H1 (cell line): ENCODE measurements around the gene PPP4R4. TPM values are rescaled to one million over a fixed set of nuclear protein-coding genes. Genes with fewer than 3 reads are reported as not detected.

Experiments
- CTCF ChIA-PET: fragments of 300-600 bp; sonication (Branson Sonifier 250); formaldehyde crosslinking; loops from one replicate; lab custom pipeline; 2021; ENCODE audit not compliant: partially characterized antibody; lab: Charles Lee
- POLR2A ChIA-PET: fragments of 300-600 bp; sonication (Branson Sonifier 250); formaldehyde crosslinking; loops from one replicate; lab custom pipeline; 2021; ENCODE audit warnings: inconsistent platforms; ENCODE audit not compliant: partially characterized antibody; lab: Charles Lee
- DNase-seq, 2 experiments: peaks; one replicate each; pipeline versions ENCODE4 v3.0.0 to v3.0.0-alpha.2; 2010 to 2022; ENCODE audit warnings: low spot score in 2 of 2, low read depth in 1 of 2, mixed read lengths in 1 of 2
- FAIRE-seq: peaks from 2 replicates; lab custom pipeline; 2011; peaks lifted over from hg19 to GRCh38; lab: Jason Lieb, UNC
- H2AFZ ChIP-seq: 2 replicates; pipeline ENCODE4 v1.8.1; 2012; ENCODE audit warnings: low read length, inconsistent platforms
- H2AK5ac ChIP-seq: 2 replicates; pipeline ENCODE4 v1.6.1; 2013; ENCODE audit warnings: low read depth, low read length
- H2BK120ac ChIP-seq: replicated peaks from 2 replicates; pipeline ENCODE3; 2013; ENCODE audit warnings: low read depth, low read length, inconsistent platforms
- H2BK12ac ChIP-seq: 2 replicates; pipeline ENCODE4 v1.6.1; 2013; ENCODE audit warnings: low read depth, low read length
- H2BK15ac ChIP-seq: 2 replicates; pipeline ENCODE4 v1.6.1; 2013; ENCODE audit warnings: low read length
- H2BK20ac ChIP-seq: 2 replicates; pipeline ENCODE4 v1.6.1; 2013; ENCODE audit warnings: low read length
- H2BK5ac ChIP-seq: 2 replicates; pipeline ENCODE4 v1.6.1; 2013; ENCODE audit warnings: low read depth, low read length
- H3K14ac ChIP-seq: 2 replicates; pipeline ENCODE4 v1.6.1; 2013; ENCODE audit warnings: inconsistent platforms; ENCODE audit not compliant: insufficient read length
- H3K18ac ChIP-seq: 2 replicates; pipeline ENCODE4 v1.6.1; 2013; ENCODE audit warnings: low read length; ENCODE audit errors: extremely low read depth
- H3K23ac ChIP-seq: 2 replicates; pipeline ENCODE4 v1.6.1; 2013; ENCODE audit warnings: inconsistent platforms; ENCODE audit not compliant: insufficient read length
- H3K23me2 ChIP-seq: 2 replicates; pipeline ENCODE4 v1.6.1; 2013; ENCODE audit warnings: low read depth, low read length
- H3K27ac ChIP-seq: 2 replicates; pipeline ENCODE4 v1.6.1; 2011; ENCODE audit warnings: low read depth, low read length, inconsistent platforms
- H3K27me3 ChIP-seq, 4 experiments: replicated peaks in 1 of 4; 1 replicate in 1 of 4; 2 replicates in 3 of 4; pipeline versions ENCODE4 v1.6.1 to v1.8.1; 2011 to 2013; ENCODE audit warnings: low read length in 3 of 4, mild to moderate bottlenecking in 3 of 4, inconsistent platforms in 2 of 4, mixed read lengths in 2 of 4, moderate library complexity in 1 of 4; ENCODE audit not compliant: control insufficient read depth in 3 of 4, insufficient read depth in 3 of 4; ENCODE audit errors: extremely low read depth in 1 of 4
- H3K36me3 ChIP-seq, 4 experiments: 2 replicates each; pipeline versions ENCODE4 v1.6.1 to v1.8.1; 2011 to 2013; ENCODE audit warnings: mild to moderate bottlenecking in 4 of 4, low read length in 3 of 4, moderate library complexity in 2 of 4, control low read depth in 1 of 4, inconsistent platforms in 1 of 4; ENCODE audit not compliant: insufficient read depth in 4 of 4, control insufficient read depth in 2 of 4
- H3K4ac ChIP-seq: replicated peaks from 2 replicates; pipeline ENCODE3; 2013; ENCODE audit warnings: low read length, low read depth, mixed read lengths, inconsistent platforms; ENCODE audit not compliant: insufficient read length
- H3K4me1 ChIP-seq, 4 experiments: replicated peaks in 1 of 4; 1 replicate in 1 of 4; 2 replicates in 3 of 4; pipeline versions ENCODE4 v1.6.1 to v1.8.1; 2011 to 2013; ENCODE audit warnings: low read length in 3 of 4, inconsistent platforms in 2 of 4, mixed read lengths in 1 of 4; ENCODE audit not compliant: insufficient read depth in 4 of 4, control insufficient read depth in 3 of 4
- H3K4me2 ChIP-seq, 2 experiments: 2 replicates each; pipeline versions ENCODE4 v1.6.1 to v1.8.1; 2011 to 2013; ENCODE audit warnings: low read depth in 2 of 2, low read length in 2 of 2, control low read depth in 1 of 2, inconsistent platforms in 1 of 2, mild to moderate bottlenecking in 1 of 2; ENCODE audit not compliant: insufficient read depth in 1 of 2
- H3K4me3 ChIP-seq, 4 experiments: fragments of 200-600, 300-600 bp in 1 of 4; sonication (generic), shearing (Covaris generic), sonication (Bioruptor Twin) in 1 of 4; 2 replicates each; pipeline versions ENCODE4 v1.5.1 to v1.8.1; 2011 to 2016; ENCODE audit warnings: low read length in 4 of 4, low read depth in 3 of 4, control low read depth in 2 of 4, inconsistent platforms in 2 of 4, mild to moderate bottlenecking in 2 of 4, mixed read lengths in 1 of 4, moderate library complexity in 1 of 4; ENCODE audit not compliant: insufficient read depth in 2 of 4; ENCODE audit errors: extremely low read depth in 1 of 4
- H3K56ac ChIP-seq: replicated peaks from 2 replicates; pipeline ENCODE3; 2013; ENCODE audit warnings: low read depth, mild to moderate bottlenecking, mixed read lengths, low read length, inconsistent platforms; ENCODE audit not compliant: insufficient read length
- H3K79me1 ChIP-seq: 2 replicates; pipeline ENCODE4 v1.6.1; 2013; ENCODE audit warnings: low read depth, low read length, control low read depth
- H3K79me2 ChIP-seq, 2 experiments: 2 replicates each; pipeline versions ENCODE4 v1.6.1 to v1.8.1; 2012 to 2013; ENCODE audit warnings: low read length in 2 of 2, mild to moderate bottlenecking in 2 of 2, inconsistent platforms in 1 of 2; ENCODE audit not compliant: insufficient read depth in 2 of 2, control insufficient read depth in 1 of 2
- H3K9ac ChIP-seq, 4 experiments: replicated peaks in 1 of 4; 1 replicate in 1 of 4; 2 replicates in 3 of 4; pipeline versions ENCODE4 v1.6.1 to v1.8.1; 2011 to 2013; ENCODE audit warnings: low read depth in 3 of 4, low read length in 3 of 4, control low read depth in 2 of 4, mild to moderate bottlenecking in 2 of 4, moderate library complexity in 2 of 4, inconsistent platforms in 1 of 4; ENCODE audit errors: extremely low read depth in 1 of 4
- H3K9me3 ChIP-seq, 2 experiments: 2 replicates each; pipeline versions ENCODE4 v1.6.1 to v1.8.1; 2012 to 2013; ENCODE audit warnings: mild to moderate bottlenecking in 2 of 2, moderate library complexity in 2 of 2, control low read depth in 1 of 2, inconsistent platforms in 1 of 2, low read depth in 1 of 2, low read length in 1 of 2, mixed read lengths in 1 of 2; ENCODE audit not compliant: insufficient read depth in 2 of 2
- H4K20me1 ChIP-seq, 2 experiments: replicated peaks in 1 of 2; 2 replicates each; pipeline versions ENCODE3 to v1.8.1; 2011 to 2013; ENCODE audit warnings: inconsistent platforms in 2 of 2, low read length in 2 of 2, mild to moderate bottlenecking in 1 of 2; ENCODE audit not compliant: insufficient read depth in 2 of 2, control insufficient read depth in 1 of 2
- H4K5ac ChIP-seq: 2 replicates; pipeline ENCODE4 v1.6.1; 2013; ENCODE audit warnings: low read length, low read depth, mixed read lengths, inconsistent platforms; ENCODE audit not compliant: insufficient read length
- H4K8ac ChIP-seq: 2 replicates; pipeline ENCODE4 v1.8.0; 2013; ENCODE audit warnings: mild to moderate bottlenecking, moderate library complexity, low read length, inconsistent platforms; ENCODE audit not compliant: insufficient read depth; ENCODE audit errors: extremely low read depth
- H4K91ac ChIP-seq: replicated peaks from 2 replicates; pipeline ENCODE3; 2013; ENCODE audit warnings: low read length, mixed read lengths, inconsistent platforms; ENCODE audit not compliant: insufficient read length
- BACH1 ChIP-seq: IDR thresholded peaks from 2 replicates; pipeline ENCODE4 v1.6.1; 2012; ENCODE audit warnings: low read length, improper control_type of control experiment
- EP300 ChIP-seq, 2 experiments: IDR thresholded peaks; 1 replicate in 1 of 2; 2 replicates in 1 of 2; pipeline ENCODE4 v1.6.1; 2011 to 2012; ENCODE audit warnings: low read depth in 2 of 2, low read length in 2 of 2, mild to moderate bottlenecking in 2 of 2, borderline replicate concordance in 1 of 2, inconsistent platforms in 1 of 2, moderate library complexity in 1 of 2
- NRF1 ChIP-seq: IDR thresholded peaks from 2 replicates; pipeline ENCODE4 v1.6.1; 2011; ENCODE audit warnings: mild to moderate bottlenecking, low read depth, low read length, improper control_type of control experiment
- PHF8 ChIP-seq: fragments of 200-600 bp; sonication (generic); conservative IDR thresholded peaks from 2 replicates; pipeline ENCODE4 v1.7.1; 2012; ENCODE audit warnings: low read depth, mild to moderate bottlenecking, inconsistent platforms, low read length, moderate library complexity
- TEAD4 ChIP-seq: IDR thresholded peaks from 2 replicates; pipeline ENCODE4 v1.6.1; 2012; ENCODE audit warnings: low read depth, low read length, inconsistent platforms, mixed read lengths
- WGBS, 2 experiments: shearing (Covaris generic) in 1 of 2; methylation state at CpG; one replicate each; pipeline versions ENCODE4 v1.1.6 to v1.1.7; 2013 to 2015; ENCODE audit warnings: low lambda C conversion rate in 2 of 2, mixed read lengths in 2 of 2, inconsistent platforms in 1 of 2, low coverage in 1 of 2, missing lambda C conversion rate in 1 of 2; ENCODE audit not compliant: insufficient replicate concordance in 2 of 2, insufficient coverage in 1 of 2, insufficient read length in 1 of 2; ENCODE audit errors: extremely low coverage in 1 of 2, missing lambda C conversion rate in 1 of 2; 5-methylcytosine and 5-hydroxymethylcytosine counted together
- polyA plus RNA-seq, 7 experiments: library from polyadenylated mRNA; depleted of rRNA in 3 of 7; stranded (reverse) in 5 of 7; unstranded in 2 of 7; fragments of >200 nt in 5 of 7; fragments of 200-250 nt in 2 of 7; gene quantifications; 1 replicate in 5 of 7; 2 replicates in 1 of 7; 4 replicates in 1 of 7; pipeline versions ENCODE4 v1.2.1 to v1.2.3, GENCODE V29; 2011 to 2013; ENCODE audit warnings: missing spikeins in 2 of 7, mixed read lengths in 2 of 7
- total RNA-seq: library from RNA; stranded (reverse); fragmentation: NEBNext Ultra II Directional; extraction: Animal tissue kit (Norgen Biotek cat#: 25700); gene quantifications from 2 replicates; pipeline ENCODE4 v1.2.1, GENCODE V29; 2021

The PPP4R4 gene
- total and polyA plus RNA-seq, 2 of the 8 experiments (the other 6 are each of a cell fraction or from before 2014, with no cell fraction given): 3.3 to 9.6 TPM

- ChIA-PET CTCF (interaction anchor here (0.9 kb wide), 1 partner anchor 41 kb away, joined by 3 read pairs; no protein-coding TSS in a partner anchor), POLR2A (no interaction called here)
- no peak overlapping the region for H3K27ac ChIP-seq
- WGBS, 2 experiments: 55% methylated on average over 1 of the region's 1 CpG; no CpG with 5 or more reads in 1 of the 2 experiments
- H3K56ac ChIP-seq: no peak overlapping the region
- no peak overlapping the region for H3K18ac ChIP-seq
- H2BK12ac ChIP-seq: no peak overlapping the region
- H3K79me2 ChIP-seq: peaks cover 0 to 34% of the 10 kb centered on the region in 2 experiments; a peak in 2 of 4 replicates
- no peak overlapping the region for H4K8ac ChIP-seq
- peak overlapping the region in 1 of 4 experiments; percentile 13; a peak in 1 of 8 replicates for H3K4me3 ChIP-seq
- no peak for DNase-seq
- no peak overlapping the region for H3K9ac ChIP-seq
- H3K36me3 ChIP-seq: no peaks in the 10 kb centered on the region; a peak in 1 of 8 replicates
- no peak overlapping the region for H2AK5ac ChIP-seq
- H4K20me1 ChIP-seq: no peaks in the 10 kb centered on the region
- no peaks in the 10 kb centered on the region for H3K79me1 ChIP-seq
- peak overlapping the region in 1 of 2 experiments; percentile 52; a peak in 2 of 4 replicates for H3K4me2 ChIP-seq
- no peak overlapping the region for H3K4ac ChIP-seq
- H2BK120ac ChIP-seq: no peak overlapping the region
- H2BK5ac ChIP-seq: no peak overlapping the region
- no peak overlapping the region for H4K5ac ChIP-seq
- H3K14ac ChIP-seq: no peak overlapping the region
- no peak overlapping the region for H2AFZ ChIP-seq
- H3K23ac ChIP-seq: no peak overlapping the region
- H4K91ac ChIP-seq: no peak overlapping the region
- TF ChIP-seq TEAD4: 0 out of 2 replicates have a peak, but pooled peaks have one; percentile 33
- TF ChIP-seq PHF8: no peak
- TF ChIP-seq NRF1: no peak
- no peak for TF ChIP-seq EP300 (IDR thresholded peaks at IDR 0.05; ENCODE audit: borderline replicate concordance in 1 of 2, low read depth in 2 of 2, low read length in 2 of 2)
- no peak for TF ChIP-seq BACH1
- peaks cover 9% of the 10 kb centered on the region; the same call in 1 of the 2 replicates for H3K23me2 ChIP-seq
- no peaks in the 10 kb centered on the region for H3K9me3 ChIP-seq
- no peak overlapping the region for H2BK15ac ChIP-seq
- H3K4me1 ChIP-seq: peaks cover 0 to 6% (median 3%) of the 10 kb centered on the region in 4 experiments; a peak in 5 of 7 replicates
- peak; percentile 72 for FAIRE-seq
- H2BK20ac ChIP-seq: no peak overlapping the region
- H3K27me3 ChIP-seq: peaks cover 0 to 4% (median 0%) of the 10 kb centered on the region in 4 experiments; a peak in 1 of 7 replicates
Observed at GRCh38 chr14:94177806-94178205, 3.7 kb downstream of the PPP4R4 start.
